SK-N-DZ (cell line): ENCODE measurements around the gene FHAD1. TPM values are rescaled to one million over a fixed set of nuclear protein-coding genes. Genes with fewer than 3 reads are reported as not detected.
A peak's percentile ranks its signal among the peaks of the same experiment; 100 is the strongest.

Source experiments
- DNase-seq: peaks from one replicate; pipeline ENCODE4 v3.0.0-alpha.2; 2015; ENCODE audit warnings: low spot score
- polyA plus RNA-seq, 2 experiments: library from polyadenylated mRNA; depleted of rRNA; stranded (reverse); fragments of >200 nt; gene quantifications; 2 replicates each; pipeline ENCODE4 v1.2.3, GENCODE V29; 2014

The FHAD1 gene
- polyA plus RNA-seq (2014; cell fraction: cytosol; rRNA removed) = 1.2 and 1.6 TPM in 2 replicates
- polyA plus RNA-seq (2014; cell fraction: nucleus; rRNA removed) = 0.62 and 9.1 TPM in 2 replicates

- peak; percentile 45 for DNase-seq
Measured at GRCh38 chr1:15246960-15247614, at the start of gene FHAD1. Gene FHAD1 (plus strand): TSS chr1:15247223. CDS start chr1:15251785, 4,562 bp downstream.

- no peak for DNase-seq
Measured at GRCh38 chr1:15197591-15198447, 49.2 kb upstream of the FHAD1 start.

- DNase-seq = no peak
Measured at GRCh38 chr1:15198684-15199083, 48.3 kb upstream of the FHAD1 start.

- DNase-seq = no peak
Measured at GRCh38 chr1:15201221-15201620, 45.8 kb upstream of the FHAD1 start.

- DNase-seq = no peak
Measured at GRCh38 chr1:15201849-15202551, 45.0 kb upstream of the FHAD1 start.

GRCh38 chr1:15204931-15205330, 42.1 kb upstream of the FHAD1 start:
- DNase-seq = no peak

- no peak for DNase-seq
Measured at GRCh38 chr1:15205586-15206346, 41.3 kb upstream of the FHAD1 start.

- no peak for DNase-seq
Measured at GRCh38 chr1:15206418-15207030, 40.5 kb upstream of the FHAD1 start.

GRCh38 chr1:15207031-15207828, 39.8 kb upstream of the FHAD1 start:
- no peak for DNase-seq

- DNase-seq = no peak
Measured at GRCh38 chr1:15207829-15208429, 39.1 kb upstream of the FHAD1 start.

GRCh38 chr1:15210651-15211375, 36.2 kb upstream of the FHAD1 start:
- no peak for DNase-seq

GRCh38 chr1:15211424-15211823, 35.6 kb upstream of the FHAD1 start:
- no peak for DNase-seq

- DNase-seq = no peak
Measured at GRCh38 chr1:15212216-15212953, 34.6 kb upstream of the FHAD1 start.

GRCh38 chr1:15212954-15213291, 34.1 kb upstream of the FHAD1 start:
- DNase-seq = no peak

- no peak for DNase-seq
Measured at GRCh38 chr1:15213341-15213821, 33.6 kb upstream of the FHAD1 start.

GRCh38 chr1:15214527-15214926, 32.5 kb upstream of the FHAD1 start:
- DNase-seq = peak; percentile 84

- no peak for DNase-seq
Measured at GRCh38 chr1:15215116-15215515, 31.9 kb upstream of the FHAD1 start.

- DNase-seq = no peak
Measured at GRCh38 chr1:15217654-15218053, 29.4 kb upstream of the FHAD1 start.
